ENCODE results near the gene PCDHB12.
"Not testable (repeated sequence)": the region's sequence is repeated elsewhere in the genome, so short reads cannot be mapped to it uniquely, and the experiment has no call there.

Gene PCDHB12

GRCh38 chr5:141210849-141211248 is 2.3 kb downstream of the PCDHB12 start:
- not testable (repeated sequence) for H2AFZ ChIP-seq (ENCODE audit: low read length); H3K23ac ChIP-seq (ENCODE audit: low read depth, low read length, poor library complexity); H3K36me3 ChIP-seq (replicated peaks in 1 of 2; ENCODE audit: control insufficient read depth in 2 of 2, insufficient read depth in 2 of 2, low read length in 2 of 2); H2BK15ac ChIP-seq (ENCODE audit: low read length); H3K27ac ChIP-seq (replicated peaks; ENCODE audit: low read length); H2AK5ac ChIP-seq (ENCODE audit: low read depth, low read length); H4K8ac ChIP-seq (ENCODE audit: low read depth, low read length); H3K27me3 ChIP-seq (ENCODE audit: control insufficient read depth in 3 of 3, insufficient read depth in 3 of 3, low read depth in 1 of 3, low read length in 3 of 3); H3K9ac ChIP-seq (ENCODE audit: low read depth, low read length, poor library complexity); H3K4me3 ChIP-seq (ENCODE audit: low read length in 2 of 2); H3K18ac ChIP-seq (ENCODE audit: low read length); H4K91ac ChIP-seq (ENCODE audit: low read depth, low read length, poor library complexity); H3K79me1 ChIP-seq (ENCODE audit: low read depth, low read length); H2BK120ac ChIP-seq (ENCODE audit: low read depth, low read length); H3K4me1 ChIP-seq (ENCODE audit: control insufficient read depth in 2 of 2, insufficient read depth in 1 of 2, low read depth in 1 of 2, low read length in 2 of 2); H3K4me2 ChIP-seq (ENCODE audit: insufficient read depth, low read length, poor library complexity, severe bottlenecking); H3K4ac ChIP-seq (ENCODE audit: low read length); H2BK12ac ChIP-seq (ENCODE audit: low read length); H2BK5ac ChIP-seq (ENCODE audit: low read length); DNase-seq (ENCODE audit: low spot score)
- no CpG with 5 or more reads among the region's 27 CpGs for WGBS, 2 donors (ENCODE audit: extremely low coverage in 2 of 2, insufficient read length in 2 of 2, insufficient replicate concordance in 1 of 2)
- H3K9me3 ChIP-seq (replicated peaks in 1 of 2; ENCODE audit: control insufficient read depth in 2 of 2, insufficient read depth in 1 of 2, low read depth in 1 of 2, low read length in 2 of 2), result peaks cover 0 to 22% of the 10 kb centered on the region in 2 donors
- peak overlapping the region; percentile 8 for H3K14ac ChIP-seq (ENCODE audit: low read length)

- H3K18ac ChIP-seq (ENCODE audit: low read length); H3K9ac ChIP-seq (ENCODE audit: low read depth, low read length, poor library complexity); H2AK5ac ChIP-seq (ENCODE audit: low read depth, low read length); H2BK5ac ChIP-seq (ENCODE audit: low read length); H3K27me3 ChIP-seq (ENCODE audit: control insufficient read depth in 3 of 3, insufficient read depth in 3 of 3, low read depth in 1 of 3, low read length in 3 of 3); H4K8ac ChIP-seq (ENCODE audit: low read depth, low read length); H3K4ac ChIP-seq (ENCODE audit: low read length); DNase-seq (ENCODE audit: low spot score); H3K4me1 ChIP-seq (ENCODE audit: control insufficient read depth in 2 of 2, insufficient read depth in 1 of 2, low read depth in 1 of 2, low read length in 2 of 2); H2BK12ac ChIP-seq (ENCODE audit: low read length); H3K4me3 ChIP-seq (ENCODE audit: low read length in 2 of 2); H3K79me1 ChIP-seq (ENCODE audit: low read depth, low read length); H2BK15ac ChIP-seq (ENCODE audit: low read length); H3K23ac ChIP-seq (ENCODE audit: low read depth, low read length, poor library complexity); H3K36me3 ChIP-seq (replicated peaks in 1 of 2; ENCODE audit: control insufficient read depth in 2 of 2, insufficient read depth in 2 of 2, low read length in 2 of 2); H2BK120ac ChIP-seq (ENCODE audit: low read depth, low read length); H3K27ac ChIP-seq (replicated peaks; ENCODE audit: low read length); H3K14ac ChIP-seq (ENCODE audit: low read length); H4K91ac ChIP-seq (ENCODE audit: low read depth, low read length, poor library complexity); H3K4me2 ChIP-seq (ENCODE audit: insufficient read depth, low read length, poor library complexity, severe bottlenecking); H2AFZ ChIP-seq (ENCODE audit: low read length): not testable (repeated sequence)
- peaks cover 2 to 15% of the 10 kb centered on the region in 2 donors for H3K9me3 ChIP-seq (replicated peaks in 1 of 2; ENCODE audit: control insufficient read depth in 2 of 2, insufficient read depth in 1 of 2, low read depth in 1 of 2, low read length in 2 of 2)
- no CpG with 5 or more reads among the region's 18 CpGs for WGBS, 2 donors (ENCODE audit: extremely low coverage in 2 of 2, insufficient read length in 2 of 2, insufficient replicate concordance in 1 of 2)
Observed at GRCh38 chr5:141213656-141214339, 5.3 kb downstream of the PCDHB12 start, which contains the start of gene PCDHB13. TSS of gene PCDHB13 (plus strand) at chr5:141213919. CDS start at chr5:141214124, 205 bp downstream.

GRCh38 chr5:141214583-141214982 is 6.1 kb downstream of the PCDHB12 start:
- H2AFZ ChIP-seq (ENCODE audit: low read length); H2BK15ac ChIP-seq (ENCODE audit: low read length); H3K4ac ChIP-seq (ENCODE audit: low read length); H2BK5ac ChIP-seq (ENCODE audit: low read length); H4K8ac ChIP-seq (ENCODE audit: low read depth, low read length); H2BK12ac ChIP-seq (ENCODE audit: low read length); H3K27ac ChIP-seq (replicated peaks; ENCODE audit: low read length); H3K23ac ChIP-seq (ENCODE audit: low read depth, low read length, poor library complexity); H3K36me3 ChIP-seq (replicated peaks in 1 of 2; ENCODE audit: control insufficient read depth in 2 of 2, insufficient read depth in 2 of 2, low read length in 2 of 2); H3K4me1 ChIP-seq (ENCODE audit: control insufficient read depth in 2 of 2, insufficient read depth in 1 of 2, low read depth in 1 of 2, low read length in 2 of 2); H4K91ac ChIP-seq (ENCODE audit: low read depth, low read length, poor library complexity); H3K18ac ChIP-seq (ENCODE audit: low read length); H3K27me3 ChIP-seq (ENCODE audit: control insufficient read depth in 3 of 3, insufficient read depth in 3 of 3, low read depth in 1 of 3, low read length in 3 of 3); H2AK5ac ChIP-seq (ENCODE audit: low read depth, low read length); H3K4me3 ChIP-seq (ENCODE audit: low read length in 2 of 2); H2BK120ac ChIP-seq (ENCODE audit: low read depth, low read length); H3K4me2 ChIP-seq (ENCODE audit: insufficient read depth, low read length, poor library complexity, severe bottlenecking); H3K79me1 ChIP-seq (ENCODE audit: low read depth, low read length); H3K9ac ChIP-seq (ENCODE audit: low read depth, low read length, poor library complexity); H3K14ac ChIP-seq (ENCODE audit: low read length); DNase-seq (ENCODE audit: low spot score): not testable (repeated sequence)
- H3K9me3 ChIP-seq (replicated peaks in 1 of 2; ENCODE audit: control insufficient read depth in 2 of 2, insufficient read depth in 1 of 2, low read depth in 1 of 2, low read length in 2 of 2), result peaks cover 2 to 20% of the 10 kb centered on the region in 2 donors
- WGBS, 2 donors (ENCODE audit: extremely low coverage in 2 of 2, insufficient read length in 2 of 2, insufficient replicate concordance in 1 of 2), result no CpG with 5 or more reads among the region's 12 CpGs

GRCh38 chr5:141215504-141215903 is 7.0 kb downstream of the PCDHB12 start:
- not testable (repeated sequence) for H3K4me1 ChIP-seq (ENCODE audit: control insufficient read depth in 2 of 2, insufficient read depth in 1 of 2, low read depth in 1 of 2, low read length in 2 of 2); H3K36me3 ChIP-seq (replicated peaks in 1 of 2; ENCODE audit: control insufficient read depth in 2 of 2, insufficient read depth in 2 of 2, low read length in 2 of 2); DNase-seq (ENCODE audit: low spot score); H2AFZ ChIP-seq (ENCODE audit: low read length); H3K14ac ChIP-seq (ENCODE audit: low read length); H2AK5ac ChIP-seq (ENCODE audit: low read depth, low read length); H4K91ac ChIP-seq (ENCODE audit: low read depth, low read length, poor library complexity); H3K4me2 ChIP-seq (ENCODE audit: insufficient read depth, low read length, poor library complexity, severe bottlenecking); H3K23ac ChIP-seq (ENCODE audit: low read depth, low read length, poor library complexity); H3K4me3 ChIP-seq (ENCODE audit: low read length in 2 of 2); H3K18ac ChIP-seq (ENCODE audit: low read length); H2BK12ac ChIP-seq (ENCODE audit: low read length); H3K79me1 ChIP-seq (ENCODE audit: low read depth, low read length); H4K8ac ChIP-seq (ENCODE audit: low read depth, low read length); H3K27me3 ChIP-seq (ENCODE audit: control insufficient read depth in 3 of 3, insufficient read depth in 3 of 3, low read depth in 1 of 3, low read length in 3 of 3); H3K9ac ChIP-seq (ENCODE audit: low read depth, low read length, poor library complexity); H2BK15ac ChIP-seq (ENCODE audit: low read length); H3K4ac ChIP-seq (ENCODE audit: low read length); H2BK120ac ChIP-seq (ENCODE audit: low read depth, low read length); H2BK5ac ChIP-seq (ENCODE audit: low read length); H3K27ac ChIP-seq (replicated peaks; ENCODE audit: low read length)
- peaks cover 2 to 21% of the 10 kb centered on the region in 2 donors for H3K9me3 ChIP-seq (replicated peaks in 1 of 2; ENCODE audit: control insufficient read depth in 2 of 2, insufficient read depth in 1 of 2, low read depth in 1 of 2, low read length in 2 of 2)
- no CpG with 5 or more reads among the region's 40 CpGs for WGBS, 2 donors (ENCODE audit: extremely low coverage in 2 of 2, insufficient read length in 2 of 2, insufficient replicate concordance in 1 of 2)

All from neuronal stem cell (in vitro differentiated cells).